GM13976 (cell line): ENCODE measurements around the gene PPP1R1B.

Experiments
- DNase-seq: peaks from one replicate; pipeline ENCODE4 v3.0.0; 2012; ENCODE audit warnings: low spot score
- CTCF ChIP-seq: IDR thresholded peaks from 2 replicates; pipeline ENCODE4 v1.5.1; 2012; ENCODE audit warnings: borderline replicate concordance, mild to moderate bottlenecking; ENCODE audit not compliant: insufficient read depth; ENCODE audit errors: extremely low read depth, missing control alignments, control extremely low read depth
- in situ Hi-C: fragments of 300-500 bp; cut with MboI; formaldehyde crosslinking; loops from one replicate; pipeline ENCODE4 v1.12.0; 2022; ENCODE audit warnings: low sequenced_read_pairs, mixed read lengths, inconsistent platforms; ENCODE audit not compliant: unreplicated experiment

The PPP1R1B gene

GRCh38 chr17:39626171-39627046, at the start of gene PPP1R1B:
Gene PPP1R1B, plus strand, starts transcription at chr17:39626952. Its CDS starts 441 bp downstream, at chr17:39627393.
- DNase-seq = no peak
- no peak for TF ChIP-seq CTCF
- in situ Hi-C loops = no loop called here

- no peak for DNase-seq
- no peak for TF ChIP-seq CTCF
- in situ Hi-C loops = no loop called here
These were observed 48.5 kb upstream of the PPP1R1B start for GRCh38 chr17:39578272-39578671.

- DNase-seq = no peak
- in situ Hi-C loops = no loop called here
- no peak for TF ChIP-seq CTCF
These were observed 47.3 kb upstream of the PPP1R1B start for GRCh38 chr17:39579318-39580081.

GRCh38 chr17:39580082-39580468, 46.7 kb upstream of the PPP1R1B start:
- in situ Hi-C loops = no loop called here
- TF ChIP-seq CTCF = no peak
- DNase-seq = no peak

- TF ChIP-seq CTCF = no peak
- in situ Hi-C loops = no loop called here
- no peak for DNase-seq
These were observed 45.5 kb upstream of the PPP1R1B start for GRCh38 chr17:39581071-39581758.

- in situ Hi-C loops = no loop called here
- DNase-seq = no peak
- no peak for TF ChIP-seq CTCF
These were observed 45.0 kb upstream of the PPP1R1B start for GRCh38 chr17:39581759-39582085.
